ENCODE measurements around the gene CIPC. TPM values are rescaled to one million over a fixed set of nuclear protein-coding genes. Genes with fewer than 3 reads are reported as not detected.

The CIPC gene
- polyA plus RNA-seq (2013, experiment 1 of 2), result 14.2 TPM
- 14.6 TPM for polyA plus RNA-seq (2013, experiment 2 of 2)

GRCh38 chr14:77097700-77098528, at the start of gene CIPC:
CIPC (plus strand) TSS chr14:77098258; CDS start chr14:77105709, 7,451 bp downstream.
- peak within 1 kb of the TSS; percentile 94 for H3K23ac ChIP-seq (ENCODE audit: low read depth, low read length, poor library complexity)
- no peaks in the 10 kb centered on the region for H3K36me3 ChIP-seq (replicated peaks in 1 of 2; ENCODE audit: control insufficient read depth in 2 of 2, insufficient read depth in 2 of 2, low read length in 2 of 2)
- peak within 1 kb of the TSS; percentile 90 for H3K4ac ChIP-seq (ENCODE audit: low read length)
- no CpG with 5 or more reads among the region's 87 CpGs for WGBS, 2 donors (ENCODE audit: extremely low coverage in 2 of 2, insufficient read length in 2 of 2, insufficient replicate concordance in 1 of 2)
- peak within 1 kb of the TSS; percentile 81 to 95 for H3K4me3 ChIP-seq (ENCODE audit: low read length in 2 of 2)
- H2BK12ac ChIP-seq (ENCODE audit: low read length), result peak within 1 kb of the TSS; percentile 63
- H2AFZ ChIP-seq (ENCODE audit: low read length), result peak within 1 kb of the TSS; percentile 89
- H3K18ac ChIP-seq (ENCODE audit: low read length), result peak within 1 kb of the TSS; percentile 99
- H3K27ac ChIP-seq (replicated peaks; ENCODE audit: low read length), result peak within 1 kb of the TSS; percentile 84
- H3K14ac ChIP-seq (ENCODE audit: low read length), result peak within 1 kb of the TSS; percentile 99
- peak; percentile 100 for DNase-seq (ENCODE audit: low spot score)
- peak within 1 kb of the TSS; percentile 94 for H3K4me2 ChIP-seq (ENCODE audit: insufficient read depth, low read length, poor library complexity, severe bottlenecking)
- peak within 1 kb of the TSS; percentile 96 for H4K91ac ChIP-seq (ENCODE audit: low read depth, low read length, poor library complexity)
- H2BK15ac ChIP-seq (ENCODE audit: low read length), result peak within 1 kb of the TSS; percentile 100
- H3K9ac ChIP-seq (ENCODE audit: low read depth, low read length, poor library complexity), result peak within 1 kb of the TSS; percentile 100
- H4K8ac ChIP-seq (ENCODE audit: low read depth, low read length), result peak within 1 kb of the TSS; percentile 97
- H2BK120ac ChIP-seq (ENCODE audit: low read depth, low read length), result peak within 1 kb of the TSS; percentile 92
- no peaks in the 10 kb centered on the region for H3K27me3 ChIP-seq (ENCODE audit: control insufficient read depth in 3 of 3, insufficient read depth in 3 of 3, low read depth in 1 of 3, low read length in 3 of 3)
- H3K4me1 ChIP-seq (ENCODE audit: control insufficient read depth in 2 of 2, insufficient read depth in 1 of 2, low read depth in 1 of 2, low read length in 2 of 2), result peaks cover 10 to 13% of the 10 kb centered on the region in 2 donors
- peak within 1 kb of the TSS; percentile 96 for H2BK5ac ChIP-seq (ENCODE audit: low read length)
- H3K9me3 ChIP-seq (replicated peaks in 1 of 2; ENCODE audit: control insufficient read depth in 2 of 2, insufficient read depth in 1 of 2, low read depth in 1 of 2, low read length in 2 of 2), result peaks cover 0 to 2% of the 10 kb centered on the region in 2 donors
- peak within 1 kb of the TSS; percentile 99 for H2AK5ac ChIP-seq (ENCODE audit: low read depth, low read length)
- H3K79me1 ChIP-seq (ENCODE audit: low read depth, low read length), result peaks cover 9% of the 10 kb centered on the region

- Histone ChIP-seq H3K23ac (ENCODE audit: low read depth, low read length, poor library complexity) (peak overlapping the region; percentile 31), H2BK12ac (ENCODE audit: low read length) (peak overlapping the region; percentile 99), H3K4me3 (ENCODE audit: low read length in 2 of 2) (no peak overlapping the region), H3K4me1 (ENCODE audit: control insufficient read depth in 2 of 2, insufficient read depth in 1 of 2, low read depth in 1 of 2, low read length in 2 of 2) (peaks cover 2 to 11% of the 10 kb centered on the region in 2 donors), H2AFZ (ENCODE audit: low read length) (peak overlapping the region; percentile 66), H3K14ac (ENCODE audit: low read length) (peak overlapping the region; percentile 97), H4K91ac (ENCODE audit: low read depth, low read length, poor library complexity) (peak overlapping the region; percentile 83), H3K4me2 (ENCODE audit: insufficient read depth, low read length, poor library complexity, severe bottlenecking) (no peak overlapping the region), H3K9me3 (replicated peaks in 1 of 2; ENCODE audit: control insufficient read depth in 2 of 2, insufficient read depth in 1 of 2, low read depth in 1 of 2, low read length in 2 of 2) (no peaks in the 10 kb centered on the region), H2AK5ac (ENCODE audit: low read depth, low read length) (peak overlapping the region; percentile 93), H4K8ac (ENCODE audit: low read depth, low read length) (peak overlapping the region; percentile 58), H3K79me1 (ENCODE audit: low read depth, low read length) (no peaks in the 10 kb centered on the region), H3K18ac (ENCODE audit: low read length) (peak overlapping the region; percentile 98), H3K9ac (ENCODE audit: low read depth, low read length, poor library complexity) (peak overlapping the region; percentile 75), H3K27me3 (ENCODE audit: control insufficient read depth in 3 of 3, insufficient read depth in 3 of 3, low read depth in 1 of 3, low read length in 3 of 3) (no peaks in the 10 kb centered on the region), H2BK15ac (ENCODE audit: low read length) (peak overlapping the region; percentile 99), H2BK5ac (ENCODE audit: low read length) (no peak overlapping the region), H3K27ac (replicated peaks; ENCODE audit: low read length) (no peak overlapping the region), H3K4ac (ENCODE audit: low read length) (peak overlapping the region; percentile 99), H3K36me3 (replicated peaks in 1 of 2; ENCODE audit: control insufficient read depth in 2 of 2, insufficient read depth in 2 of 2, low read length in 2 of 2) (no peaks in the 10 kb centered on the region), H2BK120ac (ENCODE audit: low read depth, low read length) (peak overlapping the region; percentile 89)
- no CpG with 5 or more reads among the region's 11 CpGs for WGBS, 2 donors (ENCODE audit: extremely low coverage in 2 of 2, insufficient read length in 2 of 2, insufficient replicate concordance in 1 of 2)
- DNase-seq (ENCODE audit: low spot score), result no peak
Measured at GRCh38 chr14:77051116-77051515, 46.9 kb upstream of the CIPC start.

GRCh38 chr14:77052281-77053044, 45.6 kb upstream of the CIPC start:
- no peak overlapping the region for H3K4me2 ChIP-seq (ENCODE audit: insufficient read depth, low read length, poor library complexity, severe bottlenecking)
- H2BK5ac ChIP-seq (ENCODE audit: low read length), result peak overlapping the region; percentile 84
- no peak overlapping the region for H3K4me3 ChIP-seq (ENCODE audit: low read length in 2 of 2)
- WGBS, 2 donors (ENCODE audit: extremely low coverage in 2 of 2, insufficient read length in 2 of 2, insufficient replicate concordance in 1 of 2), result no CpG with 5 or more reads among the region's 8 CpGs
- no peaks in the 10 kb centered on the region for H3K79me1 ChIP-seq (ENCODE audit: low read depth, low read length)
- H3K9me3 ChIP-seq (replicated peaks in 1 of 2; ENCODE audit: control insufficient read depth in 2 of 2, insufficient read depth in 1 of 2, low read depth in 1 of 2, low read length in 2 of 2), result no peaks in the 10 kb centered on the region
- H2BK12ac ChIP-seq (ENCODE audit: low read length), result peak overlapping the region; percentile 67
- H3K23ac ChIP-seq (ENCODE audit: low read depth, low read length, poor library complexity), result no peak overlapping the region
- H2AK5ac ChIP-seq (ENCODE audit: low read depth, low read length), result peak overlapping the region; percentile 99
- H2BK120ac ChIP-seq (ENCODE audit: low read depth, low read length), result peak overlapping the region; percentile 98
- no peak for DNase-seq (ENCODE audit: low spot score)
- peak overlapping the region; percentile 30 for H3K9ac ChIP-seq (ENCODE audit: low read depth, low read length, poor library complexity)
- no peak overlapping the region for H4K91ac ChIP-seq (ENCODE audit: low read depth, low read length, poor library complexity)
- H3K18ac ChIP-seq (ENCODE audit: low read length), result peak overlapping the region; percentile 74
- H3K4ac ChIP-seq (ENCODE audit: low read length), result peak overlapping the region; percentile 90
- no peak overlapping the region for H2AFZ ChIP-seq (ENCODE audit: low read length)
- H3K27me3 ChIP-seq (ENCODE audit: control insufficient read depth in 3 of 3, insufficient read depth in 3 of 3, low read depth in 1 of 3, low read length in 3 of 3), result no peaks in the 10 kb centered on the region
- H2BK15ac ChIP-seq (ENCODE audit: low read length), result peak overlapping the region; percentile 99
- no peak overlapping the region for H3K27ac ChIP-seq (replicated peaks; ENCODE audit: low read length)
- H3K36me3 ChIP-seq (replicated peaks in 1 of 2; ENCODE audit: control insufficient read depth in 2 of 2, insufficient read depth in 2 of 2, low read length in 2 of 2), result no peaks in the 10 kb centered on the region
- peaks cover 2 to 11% of the 10 kb centered on the region in 2 donors for H3K4me1 ChIP-seq (ENCODE audit: control insufficient read depth in 2 of 2, insufficient read depth in 1 of 2, low read depth in 1 of 2, low read length in 2 of 2)
- H3K14ac ChIP-seq (ENCODE audit: low read length), result peak overlapping the region; percentile 28
- H4K8ac ChIP-seq (ENCODE audit: low read depth, low read length), result no peak overlapping the region
